Choroid plexus epithelial cell (primary cell): ENCODE measurements around the gene IYD.
"Not testable (repeated sequence)": the region's sequence is repeated elsewhere in the genome, so short reads cannot be mapped to it uniquely, and the experiment has no call there.

Experiments used
- DNase-seq: peaks from one replicate; pipeline ENCODE4 v3.0.0-alpha.2; 2010; ENCODE audit warnings: low read depth
- H3K4me3 ChIP-seq: 2 replicates; pipeline ENCODE4 v1.5.1; 2011; ENCODE audit warnings: low read depth, mild to moderate bottlenecking, control low read depth, low read length, moderate library complexity
- CTCF ChIP-seq: conservative IDR thresholded peaks from 2 replicates; pipeline ENCODE4 v1.5.1; 2011; ENCODE audit warnings: low read depth, mild to moderate bottlenecking, control low read depth, inconsistent platforms, low read length, moderate library complexity

Gene IYD

GRCh38 chr6:150439373-150439772 lies 70.6 kb downstream of the IYD start:
- H3K4me3 ChIP-seq: no peak overlapping the region
- no peak for TF ChIP-seq CTCF
- no peak for DNase-seq

GRCh38 chr6:150443621-150444020 lies 74.8 kb downstream of the IYD start:
- H3K4me3 ChIP-seq: no peak overlapping the region
- no peak for TF ChIP-seq CTCF
- DNase-seq: no peak

- no peak overlapping the region for H3K4me3 ChIP-seq
- no peak for TF ChIP-seq CTCF
- DNase-seq: no peak
These were observed 75.5 kb downstream of the IYD start for GRCh38 chr6:150444308-150444707.

GRCh38 chr6:150445486-150445885 lies 76.7 kb downstream of the IYD start:
- no peak for TF ChIP-seq CTCF
- no peak overlapping the region for H3K4me3 ChIP-seq
- no peak for DNase-seq

GRCh38 chr6:150448221-150448620 lies 79.4 kb downstream of the IYD start:
- DNase-seq: no peak
- H3K4me3 ChIP-seq: no peak overlapping the region
- no peak for TF ChIP-seq CTCF

GRCh38 chr6:150449055-150449454 lies 80.2 kb downstream of the IYD start:
- H3K4me3 ChIP-seq, DNase-seq: not testable (repeated sequence)

GRCh38 chr6:150450918-150451317 lies 82.1 kb downstream of the IYD start:
- TF ChIP-seq CTCF: no peak
- no peak for DNase-seq
- no peak overlapping the region for H3K4me3 ChIP-seq

- DNase-seq: no peak
- H3K4me3 ChIP-seq: no peak overlapping the region
- TF ChIP-seq CTCF: no peak
These were observed 83.1 kb downstream of the IYD start for GRCh38 chr6:150451807-150452427.
